ENCODE measurements around the gene AKR1C2.

DNA sequence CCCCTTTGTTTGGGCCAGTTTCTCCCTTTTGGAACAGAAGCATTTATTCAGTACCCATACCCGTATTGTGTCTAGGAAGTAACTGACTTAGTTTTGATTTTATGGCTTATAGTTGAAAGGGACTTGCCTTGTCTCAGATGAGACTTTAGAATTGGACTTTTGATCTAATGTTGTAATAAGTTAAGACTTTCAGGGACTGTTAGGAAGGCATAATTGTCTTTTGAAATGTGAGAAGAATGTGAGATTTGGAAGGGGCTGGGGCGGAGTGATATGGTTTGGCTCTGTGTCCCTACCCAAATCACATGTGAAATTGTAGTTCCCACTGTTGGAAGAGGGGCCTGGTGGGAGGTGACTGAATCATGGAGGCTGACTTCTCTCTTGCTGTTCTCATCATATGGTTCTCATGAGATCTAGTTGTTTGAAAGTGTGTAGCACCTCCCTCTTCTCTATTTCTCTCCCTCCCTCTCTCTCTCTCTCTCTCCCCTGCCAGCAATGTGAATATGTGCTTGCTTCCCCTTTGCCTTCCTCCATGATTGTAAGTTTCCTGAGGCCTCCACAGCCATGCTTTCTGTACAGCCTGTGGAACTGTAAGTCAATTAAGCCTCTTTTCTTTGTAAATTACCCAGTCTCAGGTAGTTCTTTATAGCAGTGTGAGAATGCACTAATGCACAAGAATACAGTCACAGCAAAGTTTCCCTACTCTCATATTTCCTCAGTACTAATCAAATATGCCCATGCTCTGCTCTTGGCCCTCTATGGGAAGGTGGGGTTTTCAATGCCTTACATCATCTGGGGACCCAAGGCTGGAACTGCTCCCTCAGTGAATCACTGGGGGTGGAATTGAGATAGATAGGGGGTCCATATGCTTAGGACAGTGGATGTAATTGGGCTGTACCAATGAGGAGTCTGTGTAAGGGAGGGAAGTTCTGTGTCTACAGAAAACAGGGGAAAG lies 57.6 kb downstream of the AKR1C2 start:
- TF ChIP-seq, protein P1, sequence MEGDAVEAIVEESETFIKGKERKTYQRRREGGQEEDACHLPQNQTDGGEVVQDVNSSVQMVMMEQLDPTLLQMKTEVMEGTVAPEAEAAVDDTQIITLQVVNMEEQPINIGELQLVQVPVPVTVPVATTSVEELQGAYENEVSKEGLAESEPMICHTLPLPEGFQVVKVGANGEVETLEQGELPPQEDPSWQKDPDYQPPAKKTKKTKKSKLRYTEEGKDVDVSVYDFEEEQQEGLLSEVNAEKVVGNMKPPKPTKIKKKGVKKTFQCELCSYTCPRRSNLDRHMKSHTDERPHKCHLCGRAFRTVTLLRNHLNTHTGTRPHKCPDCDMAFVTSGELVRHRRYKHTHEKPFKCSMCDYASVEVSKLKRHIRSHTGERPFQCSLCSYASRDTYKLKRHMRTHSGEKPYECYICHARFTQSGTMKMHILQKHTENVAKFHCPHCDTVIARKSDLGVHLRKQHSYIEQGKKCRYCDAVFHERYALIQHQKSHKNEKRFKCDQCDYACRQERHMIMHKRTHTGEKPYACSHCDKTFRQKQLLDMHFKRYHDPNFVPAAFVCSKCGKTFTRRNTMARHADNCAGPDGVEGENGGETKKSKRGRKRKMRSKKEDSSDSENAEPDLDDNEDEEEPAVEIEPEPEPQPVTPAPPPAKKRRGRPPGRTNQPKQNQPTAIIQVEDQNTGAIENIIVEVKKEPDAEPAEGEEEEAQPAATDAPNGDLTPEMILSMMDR (conservative IDR thresholded peaks at IDR 0.05; ENCODE audit: low read length), result no peak
- no peak for TF ChIP-seq EZH2phosphoT487 (IDR thresholded peaks at IDR 0.05; ENCODE audit: borderline replicate concordance, low read depth, low read length)
